Panc1 (cell line): ENCODE measurements around the gene DSCAML1. TPM values are rescaled to one million over a fixed set of nuclear protein-coding genes. Genes with fewer than 3 reads are reported as not detected.

Experiments
- ATAC-seq: fragments of 200-7000 bp; cut with Tn5 transposase; 2 replicates; pipeline ENCODE4 v1.9.1; 2020; ENCODE audit warnings: mild to moderate bottlenecking, moderate library complexity
- BruUV-seq: library from RNA; stranded (reverse); fragments of 400-500 nt; replicated peaks from 2 replicates; lab custom pipeline; 2021; lab: Mats Ljungman, UMichigan
- CTCF ChIA-PET: fragments of 300-600 bp; sonication (Branson Sonifier 250); formaldehyde crosslinking; loops from one replicate; lab custom pipeline; 2022; ENCODE audit warnings: antibody characterized with exemption; lab: Charles Lee
- POLR2A ChIA-PET: fragments of 300-600 bp; sonication (Branson Sonifier 250); formaldehyde crosslinking; loops from one replicate; lab custom pipeline; 2022; ENCODE audit warnings: antibody characterized with exemption; lab: Charles Lee
- DNase-seq: peaks from one replicate; pipeline ENCODE4 v3.0.0-alpha.2; 2010; ENCODE audit warnings: low read depth, low spot score
- H3K27ac ChIP-seq: 2 replicates; pipeline ENCODE4 v1.5.1; 2011; ENCODE audit warnings: mild to moderate bottlenecking, low read length, inconsistent platforms
- H3K27me3 ChIP-seq: fragments of 200-500 bp; sonication (Bioruptor generic); 2 replicates; pipeline ENCODE4 v1.6.0; 2014; ENCODE audit warnings: low read length, inconsistent platforms; ENCODE audit not compliant: control insufficient read depth, insufficient read depth
- H3K36me3 ChIP-seq: fragments of 200-500 bp; sonication (Bioruptor generic); 2 replicates; pipeline ENCODE4 v1.5.1; 2014; ENCODE audit warnings: inconsistent platforms, mild to moderate bottlenecking, low read length, moderate library complexity; ENCODE audit not compliant: control insufficient read depth, insufficient read depth
- H3K4me1 ChIP-seq: 2 replicates; pipeline ENCODE4 v1.5.1; 2011; ENCODE audit warnings: inconsistent platforms, mild to moderate bottlenecking, low read length, moderate library complexity; ENCODE audit not compliant: control insufficient read depth, insufficient read depth
- H3K4me3 ChIP-seq, 2 experiments: 2 replicates each; pipeline ENCODE4 v1.5.1; 2011 to 2012; ENCODE audit warnings: low read depth in 2 of 2, low read length in 2 of 2, mild to moderate bottlenecking in 2 of 2, inconsistent platforms in 1 of 2, moderate library complexity in 1 of 2
- H3K9me3 ChIP-seq: fragments of 200-500 bp; sonication (Bioruptor generic); 2 replicates; pipeline ENCODE4 v1.5.1; 2014; ENCODE audit warnings: low read depth, mild to moderate bottlenecking, inconsistent platforms, low read length, moderate library complexity; ENCODE audit not compliant: control insufficient read depth, insufficient read depth
- POLR2AphosphoS5 ChIP-seq: IDR thresholded peaks from 2 replicates; pipeline ENCODE4 v1.6.1; 2012; ENCODE audit warnings: mild to moderate bottlenecking, low read depth, low read length, moderate library complexity
- REST ChIP-seq, 2 experiments: IDR thresholded peaks; 2 replicates each; pipeline ENCODE4 v1.6.1; 2011 to 2012; ENCODE audit warnings: low read depth in 2 of 2, control low read depth in 1 of 2, low read length in 1 of 2, mild to moderate bottlenecking in 1 of 2, moderate library complexity in 1 of 2; ENCODE audit not compliant: insufficient read depth in 1 of 2
- SIN3A ChIP-seq: IDR thresholded peaks from 2 replicates; pipeline ENCODE4 v1.6.1; 2012; ENCODE audit warnings: low read depth, mild to moderate bottlenecking, low read length, moderate library complexity, borderline replicate concordance; ENCODE audit not compliant: insufficient read depth
- TCF7L2 ChIP-seq: IDR thresholded peaks from 2 replicates; pipeline ENCODE4 v1.6.1; 2011; ENCODE audit warnings: mild to moderate bottlenecking, low read depth, low read length, inconsistent platforms
- in situ Hi-C: cut with HindIII; loops from 2 replicates; pipeline ENCODE4 v1.10.0; 2016; ENCODE audit warnings: low sequenced_read_pairs, low pct_unique_long_range_greater_than_20kb
- intact Hi-C: fragments of 100-400 bp; cut with micrococcal nuclease; formaldehyde crosslinking; loops from one replicate; pipeline ENCODE4 v1.10.0; 2022; ENCODE audit not compliant: unreplicated experiment
- total RNA-seq: library from RNA; stranded (reverse); gene quantifications from one replicate; pipeline ENCODE4 v1.2.1, GENCODE V29; 2021; ENCODE audit not compliant: unreplicated experiment
- TF ChIP-seq, protein P1 (sequence below): fragments of 450-650 bp; IDR thresholded peaks from 2 replicates; pipeline ENCODE4 v1.5.1; 2017; ENCODE audit warnings: mild to moderate bottlenecking

DSCAML1 gene
- total RNA-seq, 1 experiment from 2014 or later, result 1.6 TPM

- Histone ChIP-seq H3K27ac (no peak overlapping the region), H3K9me3 (no peaks in the 10 kb centered on the region), H3K36me3 (no peaks in the 10 kb centered on the region), H3K4me1 (no peaks in the 10 kb centered on the region), H3K4me3 (no peak overlapping the region), H3K27me3 (0 out of 2 replicates have a peak, but pooled peaks cover 2% of the 10 kb centered on the region)
- ATAC-seq (no peak), DNase-seq (no peak)
- no TSS peak for BruUV-seq
- intact Hi-C loops, result no loop called here
- TF ChIP-seq, protein P1, sequence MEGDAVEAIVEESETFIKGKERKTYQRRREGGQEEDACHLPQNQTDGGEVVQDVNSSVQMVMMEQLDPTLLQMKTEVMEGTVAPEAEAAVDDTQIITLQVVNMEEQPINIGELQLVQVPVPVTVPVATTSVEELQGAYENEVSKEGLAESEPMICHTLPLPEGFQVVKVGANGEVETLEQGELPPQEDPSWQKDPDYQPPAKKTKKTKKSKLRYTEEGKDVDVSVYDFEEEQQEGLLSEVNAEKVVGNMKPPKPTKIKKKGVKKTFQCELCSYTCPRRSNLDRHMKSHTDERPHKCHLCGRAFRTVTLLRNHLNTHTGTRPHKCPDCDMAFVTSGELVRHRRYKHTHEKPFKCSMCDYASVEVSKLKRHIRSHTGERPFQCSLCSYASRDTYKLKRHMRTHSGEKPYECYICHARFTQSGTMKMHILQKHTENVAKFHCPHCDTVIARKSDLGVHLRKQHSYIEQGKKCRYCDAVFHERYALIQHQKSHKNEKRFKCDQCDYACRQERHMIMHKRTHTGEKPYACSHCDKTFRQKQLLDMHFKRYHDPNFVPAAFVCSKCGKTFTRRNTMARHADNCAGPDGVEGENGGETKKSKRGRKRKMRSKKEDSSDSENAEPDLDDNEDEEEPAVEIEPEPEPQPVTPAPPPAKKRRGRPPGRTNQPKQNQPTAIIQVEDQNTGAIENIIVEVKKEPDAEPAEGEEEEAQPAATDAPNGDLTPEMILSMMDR, result no peak
- no peak for TF ChIP-seq REST (IDR thresholded peaks at IDR 0.05; ENCODE audit: insufficient read depth in 1 of 2, low read depth in 2 of 2, low read length in 1 of 2)
- no peak for TF ChIP-seq POLR2AphosphoS5
- TF ChIP-seq SIN3A, result no peak
- no peak for TF ChIP-seq TCF7L2
- POLR2A ChIA-PET, result no interaction called here
- in situ Hi-C loops, result no loop called here
- CTCF ChIA-PET, result no interaction called here
Observed at GRCh38 chr11:117761993-117762392, 35.0 kb downstream of the DSCAML1 start.

DNA sequence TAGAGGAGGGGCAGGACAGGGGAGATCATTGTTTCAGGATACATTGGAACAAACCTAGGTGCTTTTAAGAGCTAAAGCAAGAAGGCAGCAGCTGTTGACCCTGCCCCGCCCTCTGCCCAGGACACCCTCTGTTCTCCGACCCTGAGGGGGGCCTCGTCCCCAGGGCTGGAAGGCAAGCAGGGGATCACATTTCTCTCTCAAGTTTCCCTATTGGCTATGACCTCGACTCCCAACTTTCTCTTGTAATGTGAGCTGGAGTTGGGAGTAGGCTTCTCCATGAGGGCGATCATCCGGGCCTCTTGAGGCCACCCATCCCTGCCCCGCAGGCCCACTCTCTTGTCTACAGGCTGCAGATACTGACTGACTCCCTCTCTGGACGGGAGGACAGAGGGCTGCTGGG is 37.7 kb downstream of the DSCAML1 start:
- no peaks in the 10 kb centered on the region for H3K36me3 ChIP-seq
- BruUV-seq, result no TSS peak
- intact Hi-C loops, result no loop called here
- H3K9me3 ChIP-seq, result no peaks in the 10 kb centered on the region
- CTCF ChIA-PET, result no interaction called here
- in situ Hi-C loops, result no loop called here
- POLR2A ChIA-PET, result no interaction called here
- DNase-seq, result no peak
- peaks cover 14% of the 10 kb centered on the region for H3K27me3 ChIP-seq
- TF ChIP-seq REST (IDR thresholded peaks at IDR 0.05; ENCODE audit: insufficient read depth in 1 of 2, low read depth in 2 of 2, low read length in 1 of 2) (no peak), TCF7L2 (no peak), POLR2AphosphoS5 (no peak), SIN3A (no peak)
- TF ChIP-seq, protein P1, result no peak
- no peak overlapping the region for H3K27ac ChIP-seq
- no peaks in the 10 kb centered on the region for H3K4me1 ChIP-seq
- ATAC-seq, result no peak
- no peak overlapping the region for H3K4me3 ChIP-seq
